GOT3 (cell line): ENCODE data around the gene WT1.

Source experiments
- DNase-seq: peaks from one replicate; lab custom pipeline; 2025; ENCODE audit warnings: mixed read lengths; lab: John Stamatoyannopoulos, UW

Gene WT1

DNA sequence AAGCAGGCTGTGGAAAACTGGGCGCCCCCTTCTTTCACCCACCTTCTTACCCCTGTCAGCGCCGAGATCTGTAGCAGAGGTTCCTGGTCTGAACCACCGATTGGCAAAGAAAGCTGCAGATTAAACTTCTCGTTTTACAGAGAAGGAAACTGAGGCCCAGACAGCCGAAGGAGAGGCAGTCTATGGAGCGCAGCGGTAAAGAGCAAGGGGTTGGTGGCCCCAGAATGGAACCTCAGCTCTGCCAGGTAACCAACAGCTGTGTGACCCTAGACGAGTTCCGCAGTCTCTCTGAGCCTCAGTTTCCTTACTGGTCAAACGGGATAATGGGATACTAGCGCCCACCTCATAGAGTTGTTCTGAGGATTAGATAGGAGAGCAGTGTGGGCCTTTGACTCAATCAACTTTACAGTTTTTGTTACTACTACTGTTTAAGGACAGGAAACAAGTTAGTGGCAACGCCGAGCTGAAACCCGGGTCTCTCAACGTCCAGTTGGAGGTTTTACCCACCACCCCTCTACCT, 3.1 kb upstream of the WT1 start:
- no peak for DNase-seq

DNA sequence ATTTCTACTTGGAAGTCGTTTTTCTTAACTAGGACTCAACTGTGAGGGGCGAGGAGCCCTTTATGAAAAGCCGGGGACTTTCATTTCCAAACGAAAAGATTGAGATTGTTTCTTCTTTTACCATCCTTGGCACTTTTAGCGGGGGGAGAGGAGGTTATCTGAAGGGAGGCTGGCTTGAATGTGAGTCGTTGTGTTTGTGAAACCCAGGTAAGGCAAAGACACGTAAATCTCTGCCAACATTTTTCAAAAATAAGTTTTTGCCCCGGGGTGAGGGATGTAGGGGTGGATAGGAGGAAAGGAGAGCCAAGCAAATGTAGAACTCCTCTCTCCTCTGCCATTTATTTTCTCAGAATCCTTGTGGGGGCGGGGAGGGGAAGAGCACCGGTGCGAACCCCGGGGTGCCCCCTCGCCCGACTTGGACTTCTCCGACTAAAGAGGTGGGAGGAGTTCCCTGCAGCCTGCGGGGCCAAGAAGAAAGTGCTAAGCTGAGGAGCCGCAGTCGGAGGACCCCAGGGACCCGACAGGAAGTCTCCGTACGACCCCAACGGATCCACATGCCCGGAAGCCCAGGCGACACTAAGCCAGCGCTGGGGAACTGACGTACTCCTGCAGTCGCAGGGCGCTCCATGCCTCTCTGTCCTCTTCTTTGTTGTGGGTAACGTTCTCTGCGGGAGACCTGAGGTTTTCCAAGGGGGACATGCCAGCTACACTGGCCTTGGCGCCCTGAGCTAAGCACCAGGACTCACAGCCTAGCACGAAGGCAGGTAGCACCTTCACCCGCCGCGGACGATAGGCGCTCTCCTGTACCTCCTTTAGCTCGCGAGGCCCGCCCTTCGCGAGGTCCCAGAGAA, 2.4 kb upstream of the WT1 start:
- DNase-seq = no peak

DNA sequence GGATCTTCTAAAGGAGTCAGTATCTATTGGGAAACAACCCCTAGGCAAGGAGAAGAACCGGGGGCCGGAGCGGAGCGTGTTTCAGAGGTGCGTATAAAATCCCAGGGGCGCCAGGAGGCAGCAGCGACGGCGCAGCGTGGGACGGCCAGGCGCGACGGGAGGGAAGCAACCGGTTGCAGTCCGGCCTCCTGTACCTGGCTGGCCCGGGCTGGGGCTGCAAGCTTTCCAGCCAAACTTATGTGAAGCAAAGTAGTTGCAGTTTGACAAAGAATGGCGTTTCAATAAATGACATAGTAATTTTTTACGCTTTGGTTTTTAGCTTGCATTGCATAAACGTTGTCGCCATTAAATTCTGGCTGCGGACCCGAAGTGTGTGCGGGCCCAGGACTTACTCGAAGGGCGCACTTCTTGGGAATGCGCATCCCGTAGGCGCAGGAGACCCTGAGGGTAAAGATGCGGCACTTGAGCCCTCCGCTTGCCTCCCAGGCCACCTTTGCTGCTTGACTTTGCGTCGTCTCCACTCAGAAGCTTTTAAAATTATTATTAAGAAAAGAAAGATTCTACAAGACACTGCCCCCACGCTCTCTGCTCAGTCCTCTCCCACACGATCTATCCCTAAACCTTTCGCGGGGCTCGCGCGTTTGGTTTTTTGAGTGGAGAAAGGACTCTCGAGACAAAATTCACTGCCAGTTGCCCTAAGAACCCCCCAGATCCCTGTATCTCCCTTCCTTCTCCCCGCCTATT, 1.6 kb upstream of the WT1 start:
- no peak for DNase-seq

DNA sequence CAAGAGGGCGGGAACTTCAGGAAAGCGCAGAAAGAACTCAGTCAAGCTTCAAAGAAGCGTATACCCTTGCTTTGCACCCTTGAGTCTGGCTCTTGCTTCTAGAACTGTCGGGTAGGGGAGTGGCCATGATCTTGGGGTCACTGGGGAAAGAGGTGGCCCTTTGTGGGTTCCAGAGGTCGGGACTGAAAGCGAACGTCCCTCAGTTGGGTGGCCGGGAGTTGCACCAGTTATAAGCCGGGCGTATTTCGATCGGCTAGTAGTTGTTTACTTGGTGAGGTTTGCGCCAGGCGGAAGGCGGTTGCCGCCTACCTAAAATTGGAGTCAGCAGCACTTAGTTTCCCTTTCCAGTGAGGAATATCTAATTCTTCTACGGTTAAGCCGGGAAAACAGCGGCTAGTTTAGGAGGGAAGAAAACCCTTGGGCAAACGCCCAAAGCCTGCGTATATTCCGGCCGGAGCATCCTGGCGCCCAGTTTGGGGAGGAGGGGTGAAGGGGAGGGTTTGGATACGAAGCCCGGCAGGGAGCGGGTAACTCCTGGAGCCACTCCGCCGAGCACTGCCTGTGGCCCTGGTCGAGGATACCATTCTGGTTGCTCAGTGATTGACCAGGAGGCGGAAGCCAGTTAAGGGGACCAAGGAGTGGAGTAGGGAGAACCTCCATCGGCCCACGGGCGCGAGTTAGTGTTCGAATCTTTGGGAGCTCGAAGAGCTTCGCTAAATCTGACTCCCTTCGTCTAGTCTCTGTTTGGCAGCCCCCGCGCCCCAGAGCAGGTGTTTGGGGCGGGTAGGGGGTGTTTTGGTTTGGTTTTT, 807 bp upstream of the WT1 start:
- DNase-seq = no peak

DNA sequence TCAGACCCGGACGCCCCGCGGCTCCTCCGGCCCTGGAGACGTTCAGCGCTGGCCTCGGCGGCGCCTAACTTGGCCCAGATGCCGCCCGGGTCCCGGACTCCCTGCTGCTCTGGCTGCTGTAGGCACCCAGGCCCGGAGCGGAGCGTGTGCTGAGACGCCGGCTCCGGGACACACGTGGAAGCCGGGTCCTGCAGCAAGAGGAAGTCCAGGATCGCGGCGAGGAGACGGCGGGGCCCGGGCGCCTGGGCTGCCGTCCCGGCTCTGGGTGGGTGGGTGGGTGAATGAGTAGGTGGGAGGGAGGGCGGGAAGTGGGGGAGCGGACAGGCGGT, 223 bp downstream of the WT1 start:
- no peak for DNase-seq

DNA sequence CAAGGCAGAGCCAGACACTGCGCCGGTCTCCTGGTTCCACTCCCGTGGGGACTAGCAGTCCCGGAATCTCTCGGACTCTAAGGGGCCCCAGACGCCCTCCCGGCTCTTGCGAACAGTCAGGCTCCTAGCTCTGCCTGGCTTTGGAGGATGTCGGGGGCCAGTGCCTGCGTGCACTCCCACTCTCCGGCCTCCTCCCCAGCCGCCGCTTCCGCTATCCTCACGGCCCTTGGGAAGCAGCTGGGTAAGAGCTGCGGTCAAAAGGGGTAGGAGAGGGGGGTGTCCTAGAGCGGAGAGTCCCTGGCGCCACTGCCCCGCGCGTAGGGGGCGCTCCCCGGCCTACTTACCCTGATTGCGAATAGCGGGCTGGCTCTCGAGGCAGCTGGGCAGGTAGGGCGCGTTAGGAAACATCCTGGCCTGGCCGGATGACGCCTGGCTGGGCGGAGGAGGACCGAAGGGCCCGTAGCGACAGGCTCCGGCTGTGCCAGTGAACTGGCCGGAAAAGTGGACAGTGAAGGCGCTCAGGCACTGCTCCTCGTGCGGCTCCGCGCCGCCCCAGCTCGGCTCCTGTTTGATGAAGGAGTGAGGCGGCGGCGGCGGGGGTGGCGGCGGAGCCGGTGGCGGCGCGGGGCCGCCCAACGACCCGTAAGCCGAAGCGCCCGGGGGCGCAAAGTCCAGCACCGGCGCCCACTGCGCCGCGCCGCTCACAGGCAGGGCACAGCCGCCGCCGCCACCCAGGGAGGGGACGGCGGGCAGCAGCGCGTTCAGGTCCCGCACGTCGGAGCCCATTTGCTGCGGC, 785 bp downstream of the WT1 start:
- DNase-seq = no peak

DNA sequence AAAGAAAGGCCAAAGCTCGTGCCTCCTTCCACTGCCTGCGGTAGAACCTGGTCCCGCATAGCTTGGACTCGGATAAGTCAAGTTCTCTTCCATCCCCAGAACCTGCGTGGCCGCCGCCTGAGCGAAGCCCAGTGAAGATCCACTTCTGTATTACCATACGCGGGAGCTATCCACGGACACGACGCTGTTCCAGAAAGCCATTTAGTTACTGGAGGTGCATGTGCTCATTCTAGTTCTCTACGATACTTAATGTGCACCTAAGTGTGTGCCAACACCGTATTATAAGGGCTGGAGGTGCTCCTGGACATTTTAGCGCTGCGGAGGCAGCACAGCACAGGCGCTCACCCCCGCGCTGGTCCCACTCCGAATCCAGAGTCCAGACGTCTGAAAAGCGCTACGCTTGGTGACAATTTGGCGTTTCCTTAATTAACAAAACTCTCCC, 1.4 kb downstream of the WT1 start:
- no peak for DNase-seq

DNA sequence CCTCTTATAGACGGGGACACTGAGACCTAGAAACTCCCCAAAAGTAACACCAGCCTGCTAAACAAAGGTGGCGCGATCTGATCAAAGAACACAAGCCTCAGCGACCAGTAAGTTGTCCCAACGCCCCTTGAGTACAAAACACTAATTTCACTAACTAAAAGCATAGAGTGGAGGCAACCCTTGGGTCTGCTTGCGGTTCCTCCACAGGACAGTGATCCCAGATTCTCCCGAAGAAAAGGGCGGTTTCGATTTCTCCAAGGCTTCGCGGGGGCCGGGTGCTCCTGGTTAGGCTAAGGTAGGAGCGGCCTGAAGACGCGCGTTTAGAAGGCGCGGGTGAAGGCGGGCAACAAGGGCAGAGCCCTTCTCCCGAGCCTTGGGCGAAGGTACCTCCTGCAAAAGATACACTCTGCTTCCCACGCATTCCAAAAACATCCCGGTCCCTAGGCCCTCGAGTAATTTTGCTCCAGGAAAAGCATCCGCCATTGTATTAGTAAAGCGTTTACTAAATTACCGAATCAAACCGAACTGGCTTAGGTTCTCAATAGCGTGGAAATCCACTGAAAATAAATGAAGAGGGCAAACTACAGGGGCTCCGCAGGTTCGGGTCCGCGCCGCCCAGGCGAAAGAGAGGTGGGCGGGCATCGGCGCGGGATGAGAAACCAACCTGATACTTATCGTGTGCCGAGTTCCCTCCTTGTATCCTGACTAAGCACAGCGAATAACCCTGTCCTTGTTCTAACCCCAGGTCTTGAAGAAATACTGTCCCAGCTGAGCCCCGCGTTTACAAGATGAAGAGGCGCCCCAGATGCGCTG, 2.0 kb downstream of the WT1 start:
- DNase-seq = no peak

DNA sequence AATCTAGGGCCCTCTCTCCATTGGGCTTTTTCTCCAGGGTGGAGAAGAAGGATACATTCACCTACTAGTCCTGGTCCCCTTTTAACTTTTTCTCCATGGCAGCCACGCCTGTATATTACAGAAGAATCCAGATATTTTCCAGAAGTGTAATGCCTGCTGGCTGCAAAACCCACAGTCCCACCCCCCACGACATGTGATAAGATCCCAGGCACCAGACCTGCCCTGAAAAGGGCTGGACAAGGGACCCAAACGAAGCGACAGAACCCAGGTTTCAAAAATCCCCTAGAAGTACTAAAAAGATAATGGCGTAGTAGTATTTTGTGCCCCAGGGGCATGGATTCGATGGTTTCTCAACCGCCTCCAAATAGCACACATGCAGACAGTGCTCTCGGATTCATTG, 2.8 kb downstream of the WT1 start:
- DNase-seq = no peak

DNA sequence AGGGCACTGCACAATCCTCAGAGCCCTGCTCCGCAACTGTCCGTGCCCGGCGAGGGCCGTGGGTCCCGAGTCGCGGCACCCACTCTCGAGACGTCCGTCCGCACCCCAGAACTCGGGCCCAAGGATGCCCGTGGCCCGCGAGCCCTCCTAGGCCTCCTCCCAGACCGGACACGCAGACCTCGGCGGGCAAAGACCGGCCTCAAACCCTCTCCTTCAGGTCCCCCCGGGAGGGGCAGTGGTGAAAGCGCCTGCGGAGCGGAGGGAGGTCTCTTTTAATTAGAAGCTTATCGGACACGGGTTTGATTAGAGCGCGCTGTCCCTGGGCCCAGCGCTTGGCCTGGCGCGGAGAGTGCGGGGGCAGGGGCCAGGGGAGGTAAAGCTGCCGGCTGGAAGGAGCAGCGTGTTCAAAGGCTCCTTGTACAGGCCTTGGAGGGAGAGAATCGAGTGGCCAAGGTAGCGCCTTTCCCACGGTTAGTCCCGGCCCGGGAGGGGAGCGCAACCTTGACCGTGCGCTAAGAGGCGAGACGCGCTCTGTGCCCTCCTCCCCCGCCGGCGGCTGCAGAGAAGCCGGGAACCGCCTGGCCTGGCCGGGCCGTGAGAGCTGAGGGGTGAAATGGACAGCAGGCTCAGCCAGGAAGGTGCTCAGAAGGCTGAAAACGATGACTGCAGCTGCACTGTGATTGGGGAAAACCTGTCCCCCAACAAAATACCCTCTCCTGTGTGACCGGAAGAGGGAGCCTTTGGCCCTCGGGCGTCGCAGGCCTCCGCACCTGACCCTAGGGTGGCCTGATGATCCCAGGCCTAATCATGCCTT, 4.6 kb downstream of the WT1 start:
- no peak for DNase-seq

DNA sequence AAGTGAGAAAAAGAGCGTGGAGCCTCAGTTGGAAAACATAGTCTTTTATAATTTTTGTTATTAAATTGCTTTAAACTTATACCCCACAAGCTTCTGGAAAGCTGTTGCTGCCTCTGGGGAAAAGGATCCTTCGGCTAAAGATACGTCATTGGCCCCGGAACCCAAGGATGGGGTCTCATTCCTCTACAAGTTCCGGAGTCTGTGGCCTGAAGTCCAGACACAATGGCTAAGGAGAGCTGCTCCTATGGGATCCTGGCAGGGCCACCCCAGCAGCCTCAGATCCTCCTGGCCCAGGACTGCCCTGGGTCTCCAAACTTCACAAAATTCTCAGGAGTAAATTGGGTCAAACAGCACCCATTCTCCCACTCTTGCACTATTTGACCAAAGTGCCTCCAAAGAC, 5.9 kb downstream of the WT1 start:
- no peak for DNase-seq

DNA sequence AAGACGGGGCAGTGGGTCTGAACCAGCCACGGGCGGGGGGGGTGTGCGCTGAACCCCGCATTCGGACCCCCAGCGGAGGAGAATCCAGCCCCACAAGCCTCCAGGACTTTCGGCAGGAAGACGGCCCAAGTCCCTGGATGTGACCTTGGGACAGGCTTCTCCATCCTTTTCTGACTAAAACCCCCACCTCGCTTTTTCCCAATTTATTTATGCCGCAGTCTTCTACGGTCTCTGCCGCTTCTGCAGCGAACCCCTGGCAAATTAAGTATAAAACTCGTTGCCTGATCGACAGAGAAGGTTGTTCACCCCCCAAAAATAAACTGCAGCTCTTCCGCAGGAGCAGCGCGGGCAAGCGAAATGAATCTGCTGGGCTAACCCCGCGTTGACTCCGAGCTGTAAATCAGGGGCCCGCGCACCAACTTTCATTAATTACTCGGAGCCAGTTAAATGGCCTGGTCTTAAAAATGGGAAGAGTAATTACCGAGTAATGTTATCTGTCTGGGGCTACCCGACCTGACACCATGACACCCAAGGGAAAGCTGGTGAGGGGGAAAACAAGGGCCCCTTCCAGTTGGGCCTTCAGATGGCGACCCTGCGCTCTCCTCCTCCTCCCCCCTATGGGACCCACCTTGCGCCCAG, 6.6 kb downstream of the WT1 start:
- DNase-seq = no peak

DNA sequence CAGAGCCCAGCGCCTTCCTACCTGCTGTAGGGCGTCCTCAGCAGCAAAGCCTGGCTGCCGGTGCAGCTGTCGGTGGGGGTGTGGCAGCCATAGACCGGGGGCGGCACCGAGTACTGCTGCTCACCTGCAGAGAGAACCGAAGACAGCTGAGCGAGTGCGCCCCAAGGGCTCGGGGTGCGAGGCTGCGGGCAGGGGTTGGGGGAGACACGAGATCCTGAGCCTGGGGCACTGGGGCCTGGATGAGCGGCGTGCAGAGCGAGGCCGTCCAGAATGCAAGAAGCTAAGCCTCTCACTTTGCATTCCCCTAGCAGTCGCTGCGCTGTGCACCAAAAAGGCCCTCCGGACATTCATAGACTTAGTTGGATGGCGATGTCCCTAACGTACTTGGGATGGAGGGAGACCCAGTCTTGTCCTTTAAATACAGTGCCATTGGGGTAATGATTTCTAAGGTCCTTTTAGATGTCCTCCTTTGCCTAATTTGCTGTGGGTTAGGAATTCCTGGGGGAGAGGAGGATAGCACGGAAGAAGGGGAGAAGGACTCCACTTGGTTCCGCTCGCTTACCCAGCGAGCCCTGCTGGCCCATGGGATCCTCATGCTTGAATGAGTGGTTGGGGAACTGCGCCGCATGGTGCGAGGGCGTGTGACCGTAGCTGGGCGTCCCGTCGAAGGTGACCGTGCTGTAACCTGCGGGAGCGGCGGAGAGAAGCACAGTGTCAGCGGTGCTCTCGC, 7.2 kb downstream of the WT1 start:
- no peak for DNase-seq

DNA sequence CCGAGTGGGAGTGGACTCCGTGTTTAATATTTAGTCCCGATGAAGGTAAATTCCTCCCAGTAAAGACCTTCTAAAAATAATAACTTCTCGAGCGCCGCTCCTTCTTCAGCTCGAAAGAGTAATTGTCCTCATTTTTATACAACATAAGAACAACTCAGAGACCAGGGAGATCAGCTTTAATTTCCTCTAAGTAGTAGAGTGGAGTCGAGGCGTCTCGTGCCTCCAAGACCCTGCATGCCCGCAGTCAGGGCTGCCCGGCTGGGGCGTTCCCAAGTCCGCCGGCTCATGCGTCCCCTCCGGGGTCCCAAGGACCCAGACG, 7.8 kb downstream of the WT1 start:
- no peak for DNase-seq

DNA sequence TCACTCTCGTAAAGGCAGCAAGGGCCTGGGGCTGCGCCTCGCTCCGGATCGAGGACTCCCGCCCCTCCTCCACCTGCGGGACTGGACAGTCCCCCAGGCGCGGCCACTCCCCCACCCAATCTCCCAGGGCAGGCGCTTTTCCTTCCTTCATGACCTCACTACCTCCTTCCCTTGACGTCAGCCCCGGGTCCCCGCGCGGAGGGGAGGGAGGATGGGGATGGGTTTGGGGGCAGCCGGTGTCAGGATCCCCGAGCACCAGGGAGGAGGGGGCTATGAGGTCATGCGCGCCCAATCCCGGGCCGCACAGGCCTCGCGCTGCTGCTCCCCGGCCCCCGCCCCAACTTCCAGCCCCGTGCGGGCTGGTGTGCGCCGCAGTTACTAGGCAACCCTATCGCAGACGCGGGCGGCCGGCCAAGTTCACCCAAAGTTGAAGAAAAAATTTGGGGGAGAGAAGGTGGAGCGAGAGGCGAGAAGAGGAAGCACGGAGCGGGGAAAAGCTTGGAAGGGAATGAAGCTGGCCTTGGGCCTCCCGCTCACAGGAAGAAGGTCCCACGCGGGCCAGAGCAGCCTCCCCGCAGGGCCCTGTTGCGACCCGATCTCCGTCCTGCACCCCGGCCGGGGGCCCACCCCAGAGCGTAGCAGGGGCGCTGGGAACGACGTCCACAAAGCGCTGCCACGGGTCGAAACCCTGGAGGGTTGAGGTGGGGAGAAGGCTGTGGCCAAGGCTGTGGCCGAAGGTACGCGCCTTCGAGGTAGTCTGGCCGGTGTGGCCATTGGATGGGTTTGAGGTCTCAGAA, 8.3 kb downstream of the WT1 start:
- DNase-seq = no peak

DNA sequence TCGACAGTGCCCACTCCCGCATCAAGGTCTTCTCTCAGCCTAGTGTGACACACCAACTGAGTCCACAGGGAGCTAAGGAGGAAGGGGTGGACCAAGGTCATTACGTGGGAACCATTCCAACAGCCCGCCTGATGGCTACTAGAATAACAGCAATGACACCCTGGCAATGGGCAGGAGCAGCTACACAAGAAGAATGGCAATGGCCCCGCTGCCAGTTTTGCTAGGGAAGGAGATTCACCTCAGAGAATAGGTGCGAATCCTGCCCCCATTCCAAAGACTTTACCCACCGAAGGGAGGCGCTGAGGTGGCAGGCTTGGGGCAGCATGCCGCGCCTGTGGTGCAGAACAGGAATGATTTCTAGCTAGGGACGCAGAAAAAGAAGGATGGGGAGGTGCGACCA, 9.1 kb downstream of the WT1 start:
- DNase-seq = no peak

DNA sequence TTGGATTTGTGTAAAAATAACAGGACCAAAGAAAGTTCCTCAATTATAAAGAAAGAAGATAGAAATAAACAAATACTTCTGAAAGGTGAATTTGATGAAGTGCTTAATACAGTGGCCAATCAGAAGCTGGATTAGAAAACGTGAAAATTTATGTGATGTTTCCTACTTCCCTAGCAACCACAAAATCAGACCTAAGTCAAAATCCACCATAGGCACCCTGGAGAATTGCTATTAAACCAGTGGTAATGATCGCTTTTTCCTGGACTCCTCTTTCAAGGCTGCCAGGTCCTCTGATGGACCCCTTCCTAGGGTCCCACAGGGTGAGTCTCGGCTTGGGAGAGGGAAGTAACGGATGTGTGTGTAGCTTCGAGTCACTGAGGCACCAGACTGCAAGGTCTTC, 9.6 kb downstream of the WT1 start:
- no peak for DNase-seq

DNA sequence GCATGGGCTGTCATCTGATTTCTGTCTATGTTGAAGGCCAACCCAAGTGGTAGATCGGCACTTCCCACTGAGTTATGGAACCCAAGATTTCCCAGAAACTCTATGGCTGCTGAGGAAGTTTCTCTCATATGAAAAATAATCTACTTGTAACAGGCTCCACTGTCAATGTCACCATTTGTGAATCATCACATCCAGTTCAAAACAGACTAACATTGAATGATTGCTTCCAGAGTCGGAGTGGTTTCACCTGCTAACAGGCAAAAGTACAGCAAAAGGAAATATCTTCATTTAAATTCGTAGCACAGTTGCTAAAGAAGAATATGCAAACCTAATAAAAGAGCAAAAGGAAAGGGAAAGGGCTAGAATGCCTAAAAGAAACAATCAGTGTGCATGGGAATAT, 12.8 kb downstream of the WT1 start:
- no peak for DNase-seq
